Endothelial cell of umbilical vein (primary cell): Measurements from ENCODE around the gene RBM33.

Experiments
- EZH2 ChIP-seq: IDR thresholded peaks from 2 replicates; pipeline ENCODE4 v1.6.1; 2012; ENCODE audit warnings: borderline replicate concordance, low read depth, mild to moderate bottlenecking, moderate library complexity, low read length, inconsistent platforms; ENCODE audit not compliant: severe bottlenecking
- MAX ChIP-seq: IDR thresholded peaks from 2 replicates; pipeline ENCODE4 v1.6.1; 2011; ENCODE audit not compliant: insufficient read depth, insufficient read length
- POLR2A ChIP-seq: IDR thresholded peaks from 2 replicates; pipeline ENCODE4 v1.6.1; 2012; ENCODE audit warnings: low read depth, mild to moderate bottlenecking, control low read depth, low read length
- TF ChIP-seq, protein P1 (sequence below), 2 donors: IDR thresholded peaks; 1 replicate in 1 of 2; 2 replicates in 1 of 2; pipeline ENCODE4 v1.5.1; 2011; ENCODE audit warnings: low read length in 2 of 2, mild to moderate bottlenecking in 2 of 2, moderate library complexity in 2 of 2, control low read depth in 1 of 2, inconsistent platforms in 1 of 2, low read depth in 1 of 2; ENCODE audit not compliant: insufficient read depth in 1 of 2; ENCODE audit errors: extremely low read depth in 1 of 2

DNA sequence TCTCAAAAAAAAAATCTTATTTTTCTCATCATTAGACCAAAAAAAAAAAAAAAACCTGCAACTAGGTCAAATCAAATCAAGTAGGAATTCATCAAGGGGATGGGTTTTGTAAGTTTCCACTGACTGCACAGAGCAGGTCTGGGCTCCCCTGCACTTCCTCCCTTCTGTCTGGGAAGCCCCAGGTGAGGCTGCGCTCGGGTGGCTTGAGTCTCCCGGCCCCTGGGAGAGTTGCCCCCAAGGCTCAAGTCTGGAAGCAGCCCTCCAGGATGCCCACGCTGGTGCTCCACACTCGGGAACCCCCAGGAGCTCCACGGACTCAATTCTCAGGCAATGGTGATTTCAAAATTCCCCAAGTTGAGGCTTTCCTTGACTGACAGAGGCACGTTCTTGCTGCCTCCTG, 41.7 kb upstream of the RBM33 start:
- TF ChIP-seq, protein P1, sequence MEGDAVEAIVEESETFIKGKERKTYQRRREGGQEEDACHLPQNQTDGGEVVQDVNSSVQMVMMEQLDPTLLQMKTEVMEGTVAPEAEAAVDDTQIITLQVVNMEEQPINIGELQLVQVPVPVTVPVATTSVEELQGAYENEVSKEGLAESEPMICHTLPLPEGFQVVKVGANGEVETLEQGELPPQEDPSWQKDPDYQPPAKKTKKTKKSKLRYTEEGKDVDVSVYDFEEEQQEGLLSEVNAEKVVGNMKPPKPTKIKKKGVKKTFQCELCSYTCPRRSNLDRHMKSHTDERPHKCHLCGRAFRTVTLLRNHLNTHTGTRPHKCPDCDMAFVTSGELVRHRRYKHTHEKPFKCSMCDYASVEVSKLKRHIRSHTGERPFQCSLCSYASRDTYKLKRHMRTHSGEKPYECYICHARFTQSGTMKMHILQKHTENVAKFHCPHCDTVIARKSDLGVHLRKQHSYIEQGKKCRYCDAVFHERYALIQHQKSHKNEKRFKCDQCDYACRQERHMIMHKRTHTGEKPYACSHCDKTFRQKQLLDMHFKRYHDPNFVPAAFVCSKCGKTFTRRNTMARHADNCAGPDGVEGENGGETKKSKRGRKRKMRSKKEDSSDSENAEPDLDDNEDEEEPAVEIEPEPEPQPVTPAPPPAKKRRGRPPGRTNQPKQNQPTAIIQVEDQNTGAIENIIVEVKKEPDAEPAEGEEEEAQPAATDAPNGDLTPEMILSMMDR (IDR thresholded peaks at IDR 0.05; ENCODE audit: extremely low read depth in 1 of 2, insufficient read depth in 1 of 2, low read depth in 1 of 2, low read length in 2 of 2): no peak
- TF ChIP-seq EZH2 (no peak), MAX (no peak), POLR2A (no peak)
